ENCODE measurements around the gene ABCC4. TPM values are rescaled to one million over a fixed set of nuclear protein-coding genes. Genes with fewer than 3 reads are reported as not detected.
"Not testable (repeated sequence)": the region's sequence is repeated elsewhere in the genome, so short reads cannot be mapped to it uniquely, and the experiment has no call there.

ABCC4 gene
- total and polyA plus RNA-seq, 10 donors: 1.4 to 21.0 (median 13.3) TPM

- Histone ChIP-seq H3K4me3 (no peak overlapping the region), H3K36me3 (peaks cover 0 to 79% (median 9%) of the 10 kb centered on the region in 6 donors), H3K27me3 (replicated peaks in 1 of 7) (no peaks in the 10 kb centered on the region), H3K9me3 (no peaks in the 10 kb centered on the region), H3K27ac (peak overlapping the region in 2 of 8 donors; percentile 9 to 59), H3K4me1 (peaks cover 0 to 11% (median 0%) of the 10 kb centered on the region in 6 donors)
- no peak for DNase-seq
- intact Hi-C loops (cut with DNase I; ENCODE audit: low total_unique reads): no loop called here
- WGBS, 5 donors: 66 to 81% (median 72%) methylated on average over 7 of the region's 7 CpGs
- TF ChIP-seq, protein P1, sequence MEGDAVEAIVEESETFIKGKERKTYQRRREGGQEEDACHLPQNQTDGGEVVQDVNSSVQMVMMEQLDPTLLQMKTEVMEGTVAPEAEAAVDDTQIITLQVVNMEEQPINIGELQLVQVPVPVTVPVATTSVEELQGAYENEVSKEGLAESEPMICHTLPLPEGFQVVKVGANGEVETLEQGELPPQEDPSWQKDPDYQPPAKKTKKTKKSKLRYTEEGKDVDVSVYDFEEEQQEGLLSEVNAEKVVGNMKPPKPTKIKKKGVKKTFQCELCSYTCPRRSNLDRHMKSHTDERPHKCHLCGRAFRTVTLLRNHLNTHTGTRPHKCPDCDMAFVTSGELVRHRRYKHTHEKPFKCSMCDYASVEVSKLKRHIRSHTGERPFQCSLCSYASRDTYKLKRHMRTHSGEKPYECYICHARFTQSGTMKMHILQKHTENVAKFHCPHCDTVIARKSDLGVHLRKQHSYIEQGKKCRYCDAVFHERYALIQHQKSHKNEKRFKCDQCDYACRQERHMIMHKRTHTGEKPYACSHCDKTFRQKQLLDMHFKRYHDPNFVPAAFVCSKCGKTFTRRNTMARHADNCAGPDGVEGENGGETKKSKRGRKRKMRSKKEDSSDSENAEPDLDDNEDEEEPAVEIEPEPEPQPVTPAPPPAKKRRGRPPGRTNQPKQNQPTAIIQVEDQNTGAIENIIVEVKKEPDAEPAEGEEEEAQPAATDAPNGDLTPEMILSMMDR (IDR thresholded peaks at IDR 0.05 in 8 of 11, conservative IDR thresholded peaks at IDR 0.05 in 3 of 11): peak in 1 of 11 experiments; percentile 11
- TF ChIP-seq POLR2A (IDR thresholded peaks at IDR 0.05): no peak
- TF ChIP-seq POLR2AphosphoS5 (IDR thresholded peaks at IDR 0.05): peak in 1 of 3 donors; percentile 16
These were observed 97.0 kb downstream of the ABCC4 start for GRCh38 chr13:95204231-95204765.

- no peak for DNase-seq
- no peak overlapping the region for H3K27ac ChIP-seq
- TF ChIP-seq POLR2A (IDR thresholded peaks at IDR 0.05) (no peak), POLR2AphosphoS5 (IDR thresholded peaks at IDR 0.05) (no peak)
- TF ChIP-seq, protein P1 (IDR thresholded peaks at IDR 0.05 in 8 of 11, conservative IDR thresholded peaks at IDR 0.05 in 3 of 11): no peak
- intact Hi-C loops (cut with DNase I; ENCODE audit: low total_unique reads): no loop called here
- H3K27me3 ChIP-seq (replicated peaks in 1 of 7): no peaks in the 10 kb centered on the region
- peaks cover 0 to 70% (median 6%) of the 10 kb centered on the region in 6 donors for H3K36me3 ChIP-seq
- H3K4me3 ChIP-seq: no peak overlapping the region
- peaks cover 0 to 11% (median 0%) of the 10 kb centered on the region in 6 donors for H3K4me1 ChIP-seq
- H3K9me3 ChIP-seq: peaks cover 0 to 5% (median 0%) of the 10 kb centered on the region in 8 donors
- WGBS, 5 donors: 81 to 93% (median 86%) methylated on average over 12 of the region's 12 CpGs
These were observed 99.2 kb downstream of the ABCC4 start for GRCh38 chr13:95201814-95202651.

DNA sequence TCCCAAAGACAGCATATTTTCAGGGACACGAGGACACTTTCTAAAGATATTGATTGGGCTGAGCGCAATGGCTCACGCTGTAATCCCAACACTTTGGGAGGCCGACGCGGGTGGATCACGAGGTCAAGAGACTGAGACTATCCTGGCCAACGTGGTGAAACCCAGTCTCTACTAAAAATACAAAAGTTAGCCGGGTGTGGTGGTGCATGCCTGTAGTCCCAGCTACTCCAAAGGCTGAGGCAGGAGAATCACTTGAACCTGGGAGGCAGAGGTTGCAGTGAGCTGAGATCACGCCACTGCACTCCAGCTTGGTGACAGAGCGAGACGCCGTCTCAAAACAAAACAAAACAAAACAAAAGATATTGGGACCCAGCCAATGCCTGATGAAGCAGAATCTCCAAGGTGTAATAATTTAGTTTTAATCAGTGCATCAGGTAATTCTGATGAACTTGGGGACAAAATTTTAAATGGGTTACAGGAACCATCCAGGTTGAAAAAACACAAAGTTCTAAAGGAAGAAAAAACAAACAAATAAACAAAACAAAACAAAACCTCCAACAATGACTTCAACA is 100.8 kb downstream of the ABCC4 start:
- Histone ChIP-seq H3K36me3 (peaks cover 0 to 55% (median 0%) of the 10 kb centered on the region in 6 donors), H3K4me1 (peaks cover 0 to 11% (median 0%) of the 10 kb centered on the region in 6 donors)
- H3K27ac ChIP-seq; H3K27me3 ChIP-seq (replicated peaks in 1 of 7); DNase-seq; H3K4me3 ChIP-seq; intact Hi-C loops (cut with DNase I; ENCODE audit: low total_unique reads); H3K9me3 ChIP-seq: not testable (repeated sequence)
- 93 to 96% (median 94%) methylated on average over 13 of the region's 13 CpGs for WGBS, 5 donors

GRCh38 chr13:95199896-95200295 is 101.4 kb downstream of the ABCC4 start:
- H3K9me3 ChIP-seq: peaks cover 0 to 5% (median 0%) of the 10 kb centered on the region in 8 donors
- H3K36me3 ChIP-seq: peaks cover 0 to 50% (median 0%) of the 10 kb centered on the region in 6 donors
- no peak overlapping the region for H3K27ac ChIP-seq
- no peak overlapping the region for H3K4me3 ChIP-seq
- no peaks in the 10 kb centered on the region for H3K27me3 ChIP-seq (replicated peaks in 1 of 7)
- intact Hi-C loops (cut with DNase I; ENCODE audit: low total_unique reads): loop anchor here (10.0 kb wide), 1 partner anchor 95 kb away; no protein-coding TSS in a partner anchor
- WGBS, 5 donors: 94 to 98% (median 96%) methylated on average over 4 of the region's 4 CpGs
- peaks cover 0 to 11% (median 0%) of the 10 kb centered on the region in 6 donors for H3K4me1 ChIP-seq
- DNase-seq: no peak
- TF ChIP-seq POLR2AphosphoS5 (IDR thresholded peaks at IDR 0.05) (no peak), POLR2A (IDR thresholded peaks at IDR 0.05) (no peak)
- TF ChIP-seq, protein P1 (IDR thresholded peaks at IDR 0.05 in 8 of 11, conservative IDR thresholded peaks at IDR 0.05 in 3 of 11): no peak

GRCh38 chr13:95198606-95199005 is 102.6 kb downstream of the ABCC4 start:
- 57 to 90% (median 78%) methylated on average over 2 of the region's 2 CpGs for WGBS, 5 donors
- intact Hi-C loops (cut with DNase I; ENCODE audit: low total_unique reads): loop anchor here (10.0 kb wide), 1 partner anchor 96 kb away; no protein-coding TSS in a partner anchor
- not testable (repeated sequence) for DNase-seq; H3K27ac ChIP-seq; H3K4me3 ChIP-seq; H3K4me1 ChIP-seq; H3K27me3 ChIP-seq (replicated peaks in 1 of 7); H3K9me3 ChIP-seq
- peaks cover 0 to 44% (median 0%) of the 10 kb centered on the region in 6 donors for H3K36me3 ChIP-seq

Measured in spleen (tissue), 11 donors.